ENCODE results near the gene RALGAPA2.

The RALGAPA2 gene

GRCh38 chr20:20440886-20441658, 271.4 kb downstream of the RALGAPA2 start:
- H3K27ac Mint-ChIP-seq, result peak overlapping the region; percentile 62
- no peak for DNase-seq
- H3K4me1 Mint-ChIP-seq, result peaks cover 9% of the 10 kb centered on the region
- H3K27me3 Mint-ChIP-seq (ENCODE audit: low read depth, poor library complexity), result no peaks in the 10 kb centered on the region
- H3K4me3 Mint-ChIP-seq, result no peak overlapping the region
- no peak for TF ChIP-seq CTCF (IDR thresholded peaks at IDR 0.05)
- H3K9me3 Mint-ChIP-seq, result no peaks in the 10 kb centered on the region
- H3K36me3 Mint-ChIP-seq (ENCODE audit: low read depth), result peaks cover 7% of the 10 kb centered on the region

GRCh38 chr20:20440481-20440880, 272.0 kb downstream of the RALGAPA2 start:
- TF ChIP-seq CTCF (IDR thresholded peaks at IDR 0.05), result no peak
- H3K27ac Mint-ChIP-seq, result no peak overlapping the region
- H3K36me3 Mint-ChIP-seq (ENCODE audit: low read depth), result peaks cover 7% of the 10 kb centered on the region

GRCh38 chr20:20439602-20440190, 272.7 kb downstream of the RALGAPA2 start:
- Mint-ChIP-seq H3K36me3 (ENCODE audit: low read depth) (peaks cover 7% of the 10 kb centered on the region), H3K9me3 (no peaks in the 10 kb centered on the region), H3K4me1 (peaks cover 9% of the 10 kb centered on the region), H3K27me3 (ENCODE audit: low read depth, poor library complexity) (no peaks in the 10 kb centered on the region), H3K4me3 (no peak overlapping the region), H3K27ac (no peak overlapping the region)
- no peak for TF ChIP-seq CTCF (IDR thresholded peaks at IDR 0.05)
- no peak for DNase-seq

More at GRCh38 chr20:20440481-20440880, 272.0 kb downstream of the RALGAPA2 start:
- H3K4me1 Mint-ChIP-seq, result peaks cover 9% of the 10 kb centered on the region
- H3K4me3 Mint-ChIP-seq, result no peak overlapping the region
- DNase-seq, result no peak
- H3K27me3 Mint-ChIP-seq (ENCODE audit: low read depth, poor library complexity), result no peaks in the 10 kb centered on the region
- no peaks in the 10 kb centered on the region for H3K9me3 Mint-ChIP-seq

- Mint-ChIP-seq H3K36me3 (ENCODE audit: low read depth) (peaks cover 7% of the 10 kb centered on the region), H3K27me3 (ENCODE audit: low read depth, poor library complexity) (no peaks in the 10 kb centered on the region), H3K9me3 (no peaks in the 10 kb centered on the region), H3K27ac (peak overlapping the region; percentile 41), H3K4me3 (no peak overlapping the region), H3K4me1 (peaks cover 9% of the 10 kb centered on the region)
- no peak for DNase-seq
- no peak for TF ChIP-seq CTCF (IDR thresholded peaks at IDR 0.05)
Observed at GRCh38 chr20:20437314-20437713, 275.1 kb downstream of the RALGAPA2 start.

- Mint-ChIP-seq H3K27ac (no peak overlapping the region), H3K36me3 (ENCODE audit: low read depth) (peaks cover 7% of the 10 kb centered on the region), H3K4me3 (no peak overlapping the region), H3K27me3 (ENCODE audit: low read depth, poor library complexity) (no peaks in the 10 kb centered on the region), H3K4me1 (peaks cover 9% of the 10 kb centered on the region), H3K9me3 (no peaks in the 10 kb centered on the region)
- TF ChIP-seq CTCF (IDR thresholded peaks at IDR 0.05), result no peak
- no peak for DNase-seq
Observed at GRCh38 chr20:20436689-20437088, 275.8 kb downstream of the RALGAPA2 start.

- Mint-ChIP-seq H3K4me3 (no peak overlapping the region), H3K27ac (no peak overlapping the region), H3K9me3 (no peaks in the 10 kb centered on the region), H3K27me3 (ENCODE audit: low read depth, poor library complexity) (no peaks in the 10 kb centered on the region), H3K4me1 (no peaks in the 10 kb centered on the region), H3K36me3 (ENCODE audit: low read depth) (peaks cover 7% of the 10 kb centered on the region)
- TF ChIP-seq CTCF (IDR thresholded peaks at IDR 0.05), result no peak
- DNase-seq, result no peak
Observed at GRCh38 chr20:20435453-20435852, 277.0 kb downstream of the RALGAPA2 start.

Measured in nephron progenitor cell (in vitro differentiated cells).